Vagina (tissue), 2 donors: Measurements from ENCODE around the gene TMEM151B.

Experiments used
- CTCF ChIP-seq, 3 experiments: fragments of 450-650 bp in 2 of 3; fragments of 200-600 bp in 1 of 3; sonication (generic) in 1 of 3; IDR thresholded peaks; one replicate each; pipeline ENCODE4 v1.5.1; 2017 to 2019; ENCODE audit warnings: antibody characterized with exemption in 3 of 3, mild to moderate bottlenecking in 2 of 3, moderate library complexity in 2 of 3
- POLR2A ChIP-seq, 2 donors: fragments of 450-650 bp; IDR thresholded peaks; one replicate each; pipeline ENCODE4 v1.6.1; 2017; ENCODE audit warnings: antibody characterized with exemption in 2 of 2, mild to moderate bottlenecking in 2 of 2, moderate library complexity in 2 of 2

GRCh38 chr6:44220913-44221290, 49.3 kb upstream of the TMEM151B start:
- no peak for TF ChIP-seq CTCF (IDR thresholded peaks at IDR 0.05)
- no peak for TF ChIP-seq POLR2A (IDR thresholded peaks at IDR 0.05)
